Vagina (tissue), 2 donors: ENCODE measurements around the gene ZNF749. TPM values are rescaled to one million over a fixed set of nuclear protein-coding genes. Genes with fewer than 3 reads are reported as not detected.

Experiments used
- DNase-seq, 2 donors: peaks; one replicate each; pipeline ENCODE4 v3.0.0-alpha.2; 2017; ENCODE audit errors: extremely low spot score in 2 of 2
- H3K27ac ChIP-seq: fragments of 200-600 bp; sonication (generic); one replicate; pipeline ENCODE4 v1.5.1; 2019
- H3K27me3 ChIP-seq: fragments of 200-600 bp; sonication (generic); one replicate; pipeline ENCODE4 v1.5.1; 2019
- H3K36me3 ChIP-seq, 2 donors: fragments of 200-600 bp; sonication (generic); one replicate each; pipeline ENCODE4 v1.5.1; 2017 to 2019
- H3K4me1 ChIP-seq: fragments of 200-600 bp; sonication (generic); one replicate; pipeline ENCODE4 v1.5.1; 2019
- H3K4me3 ChIP-seq, 2 donors: fragments of 200-600 bp; sonication (generic); 1 replicate in 1 of 2; 2 replicates in 1 of 2; pipeline ENCODE4 v1.5.1; 2016 to 2019
- H3K9me3 ChIP-seq: fragments of 200-600 bp; sonication (generic); one replicate; pipeline ENCODE4 v1.5.1; 2019
- CTCF ChIP-seq, 3 experiments: fragments of 450-650 bp in 2 of 3; fragments of 200-600 bp in 1 of 3; sonication (generic) in 1 of 3; IDR thresholded peaks; one replicate each; pipeline ENCODE4 v1.5.1; 2017 to 2019; ENCODE audit warnings: antibody characterized with exemption in 3 of 3, mild to moderate bottlenecking in 2 of 3, moderate library complexity in 2 of 3
- POLR2A ChIP-seq, 2 donors: fragments of 450-650 bp; IDR thresholded peaks; one replicate each; pipeline ENCODE4 v1.6.1; 2017; ENCODE audit warnings: antibody characterized with exemption in 2 of 2, mild to moderate bottlenecking in 2 of 2, moderate library complexity in 2 of 2
- POLR2AphosphoS5 ChIP-seq, 2 donors: sonication (generic); formaldehyde crosslinking; IDR thresholded peaks; one replicate each; pipeline ENCODE4 v1.9.0; 2017; ENCODE audit warnings: antibody characterized with exemption in 2 of 2, mild to moderate bottlenecking in 2 of 2, low read depth in 1 of 2; ENCODE audit not compliant: insufficient read depth in 1 of 2
- intact Hi-C: fragments of 100-400 bp; cut with DNase I; formaldehyde crosslinking; loops from one replicate; pipeline ENCODE4 v1.15.1; 2023
- total RNA-seq: library from RNA; depleted of rRNA; stranded (reverse); fragments of >200 nt; gene quantifications from one replicate; pipeline ENCODE4 v1.2.3, GENCODE V29; 2016

Gene ZNF749
- total RNA-seq, 1 donor from 2014 or later, result 5.2 TPM

- peaks cover 0 to 52% of the 10 kb centered on the region in 2 donors for H3K36me3 ChIP-seq
- no peak overlapping the region for H3K27ac ChIP-seq
- intact Hi-C loops, result no loop called here
- DNase-seq, result no peak
- TF ChIP-seq POLR2A (IDR thresholded peaks at IDR 0.05) (no peak), CTCF (IDR thresholded peaks at IDR 0.05) (no peak), POLR2AphosphoS5 (IDR thresholded peaks at IDR 0.05; ENCODE audit: insufficient read depth in 1 of 2, low read depth in 1 of 2) (no peak)
- H3K9me3 ChIP-seq, result peaks cover 31% of the 10 kb centered on the region
- H3K4me1 ChIP-seq, result peaks cover 20% of the 10 kb centered on the region
- H3K27me3 ChIP-seq, result no peaks in the 10 kb centered on the region
- H3K4me3 ChIP-seq, result no peak overlapping the region
Measured at GRCh38 chr19:57438925-57439324, 3.8 kb downstream of the ZNF749 start.

GRCh38 chr19:57441979-57442752, 7.0 kb downstream of the ZNF749 start:
- Histone ChIP-seq H3K27me3 (no peaks in the 10 kb centered on the region), H3K27ac (no peak overlapping the region), H3K36me3 (peaks cover 0 to 75% of the 10 kb centered on the region in 2 donors), H3K4me1 (no peaks in the 10 kb centered on the region), H3K4me3 (no peak overlapping the region), H3K9me3 (peaks cover 51% of the 10 kb centered on the region)
- intact Hi-C loops, result loop anchor here (5.0 kb wide), 1 partner anchor 820 kb away; no protein-coding TSS in a partner anchor
- DNase-seq, result no peak
- TF ChIP-seq POLR2A (IDR thresholded peaks at IDR 0.05) (no peak), POLR2AphosphoS5 (IDR thresholded peaks at IDR 0.05; ENCODE audit: insufficient read depth in 1 of 2, low read depth in 1 of 2) (no peak), CTCF (IDR thresholded peaks at IDR 0.05) (no peak)

DNA sequence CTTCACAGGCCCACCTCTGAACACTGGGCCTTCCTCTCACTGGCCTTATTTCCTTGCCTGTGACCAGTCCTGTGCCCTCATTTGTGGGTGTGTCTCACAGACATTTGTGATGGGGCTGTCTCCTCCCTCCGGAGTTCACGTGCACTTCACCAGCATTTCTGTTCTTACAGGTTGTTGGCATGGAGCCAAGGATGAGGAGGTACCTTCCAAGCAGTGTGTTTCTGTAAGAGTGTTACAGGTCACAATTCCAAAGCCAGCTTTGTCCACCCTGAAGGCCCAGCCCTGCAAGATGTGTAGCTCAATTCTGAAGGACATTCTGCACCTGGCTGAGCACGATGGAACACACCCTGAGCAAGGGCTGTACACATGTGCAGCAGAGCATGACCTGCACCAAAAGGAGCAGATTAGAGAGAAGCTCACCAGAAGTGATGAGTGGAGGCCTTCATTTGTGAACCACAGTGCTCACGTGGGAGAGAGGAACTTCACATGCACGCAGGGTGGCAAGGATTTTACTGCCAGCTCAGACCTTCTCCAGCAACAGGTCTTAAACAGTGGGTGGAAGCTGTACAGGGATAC, 8.1 kb downstream of the ZNF749 start:
- TF ChIP-seq POLR2AphosphoS5 (IDR thresholded peaks at IDR 0.05; ENCODE audit: insufficient read depth in 1 of 2, low read depth in 1 of 2), result no peak
- TF ChIP-seq POLR2A (IDR thresholded peaks at IDR 0.05), result no peak
- no peak for TF ChIP-seq CTCF (IDR thresholded peaks at IDR 0.05)
- Histone ChIP-seq H3K9me3 (peaks cover 50% of the 10 kb centered on the region), H3K36me3 (peaks cover 0 to 68% of the 10 kb centered on the region in 2 donors), H3K4me1 (no peaks in the 10 kb centered on the region), H3K4me3 (no peak overlapping the region), H3K27me3 (no peaks in the 10 kb centered on the region), H3K27ac (no peak overlapping the region)
- no peak for DNase-seq
- intact Hi-C loops, result loop anchor here (5.0 kb wide), 1 partner anchor 819 kb away; no protein-coding TSS in a partner anchor

DNA sequence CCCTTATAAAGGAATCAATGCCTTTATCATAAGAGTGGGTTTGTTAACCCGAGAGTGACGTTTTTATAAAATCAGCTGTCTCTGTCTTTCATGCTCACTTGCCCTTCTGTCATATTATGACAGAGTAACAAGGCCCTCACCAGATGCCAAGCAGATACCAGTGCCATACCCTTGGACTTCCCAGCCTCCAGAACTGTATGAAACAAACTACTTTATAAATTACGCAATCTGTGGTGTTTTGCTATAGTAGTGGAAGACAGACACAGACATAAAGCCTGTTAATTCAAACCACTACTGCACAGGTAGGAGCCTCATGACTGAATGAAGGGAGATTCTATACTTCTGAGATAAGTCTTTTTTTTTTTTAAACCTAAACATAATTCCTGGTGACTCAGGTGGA, 17.2 kb downstream of the ZNF749 start:
- peaks cover 31% of the 10 kb centered on the region for H3K9me3 ChIP-seq
- intact Hi-C loops, result no loop called here
- no peaks in the 10 kb centered on the region for H3K27me3 ChIP-seq
- H3K4me1 ChIP-seq, result no peaks in the 10 kb centered on the region
- no peak overlapping the region for H3K27ac ChIP-seq
- H3K4me3 ChIP-seq, result no peak overlapping the region
- TF ChIP-seq POLR2AphosphoS5 (IDR thresholded peaks at IDR 0.05; ENCODE audit: insufficient read depth in 1 of 2, low read depth in 1 of 2) (no peak), CTCF (IDR thresholded peaks at IDR 0.05) (no peak), POLR2A (IDR thresholded peaks at IDR 0.05) (no peak)
- DNase-seq, result no peak
- H3K36me3 ChIP-seq, result peaks cover 0 to 5% of the 10 kb centered on the region in 2 donors
